ENCODE data around the gene CPD.
"Not testable (repeated sequence)": the region's sequence is repeated elsewhere in the genome, so short reads cannot be mapped to it uniquely, and the experiment has no call there.

The CPD gene

DNA sequence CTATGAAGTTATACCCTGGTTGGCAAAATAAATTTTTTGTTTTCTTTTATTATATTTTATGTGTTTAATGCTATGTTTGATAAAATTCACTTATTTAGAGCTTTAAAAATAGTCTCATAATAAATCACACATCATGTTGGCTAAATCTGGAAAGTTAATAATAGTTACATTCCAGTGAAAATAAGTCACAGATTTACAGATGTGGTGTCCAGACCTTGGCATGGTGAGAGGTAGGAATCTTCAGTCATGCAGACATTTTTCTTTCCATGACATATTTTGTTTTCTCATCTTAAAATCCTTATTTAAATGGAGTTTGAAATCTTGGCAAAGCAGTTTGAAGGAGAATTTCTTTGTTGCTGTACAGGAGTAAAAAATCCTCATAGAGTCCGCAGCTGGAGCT, 50.4 kb downstream of the CPD start:
- DNase-seq (ENCODE audit: low spot score) = peak; percentile 25

DNA sequence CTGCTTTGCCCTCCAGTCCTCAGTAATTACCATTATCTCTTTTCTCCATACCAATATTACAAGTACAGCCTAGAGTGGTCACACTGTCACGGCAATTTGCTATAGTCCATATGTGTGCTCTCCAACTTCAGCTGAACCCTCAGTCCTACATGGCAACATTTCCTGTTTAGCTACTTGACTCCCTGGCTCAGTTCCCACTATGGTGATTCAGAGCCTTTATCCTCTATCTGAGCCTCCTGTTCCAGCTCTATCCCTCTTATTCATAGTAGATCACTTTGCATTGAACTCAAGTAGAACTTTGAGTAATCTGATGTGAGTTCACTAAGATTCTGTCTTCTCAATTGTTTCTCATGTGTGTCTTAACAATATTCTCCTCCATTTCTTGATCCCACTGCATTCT, 54.8 kb downstream of the CPD start:
- peak; percentile 40 for DNase-seq (ENCODE audit: low spot score)

GRCh38 chr17:30436729-30437128, 58.0 kb downstream of the CPD start:
- no peak for DNase-seq (ENCODE audit: low spot score)

GRCh38 chr17:30443721-30444120, 65.0 kb downstream of the CPD start:
- no peak for DNase-seq (ENCODE audit: low spot score)

DNA sequence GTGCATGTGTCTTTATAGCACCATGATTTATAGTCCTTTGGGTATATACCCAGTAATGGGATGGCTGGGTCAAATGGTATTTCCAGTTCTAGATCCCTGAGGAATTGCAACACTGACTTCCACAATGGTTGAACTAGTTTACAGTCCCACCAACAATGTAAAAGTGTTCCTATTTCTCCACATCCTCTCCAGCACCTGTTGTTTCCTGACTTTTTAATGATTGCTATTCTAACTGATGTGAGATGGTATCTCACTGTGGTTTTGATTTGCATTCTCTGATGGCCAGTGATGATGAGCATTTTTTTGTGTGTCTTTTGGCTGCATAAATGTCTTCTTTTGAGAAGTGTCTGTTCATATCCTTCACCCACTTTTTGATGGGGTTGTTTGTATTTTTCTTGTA, 67.9 kb downstream of the CPD start:
- not testable (repeated sequence) for DNase-seq (ENCODE audit: low spot score)

- DNase-seq (ENCODE audit: low spot score) = no peak
Observed at GRCh38 chr17:30449480-30449879, 70.8 kb downstream of the CPD start.

GRCh38 chr17:30450125-30451027, 71.6 kb downstream of the CPD start:
- no peak for DNase-seq (ENCODE audit: low spot score)

GRCh38 chr17:30454635-30455034, 75.9 kb downstream of the CPD start:
- no peak for DNase-seq (ENCODE audit: low spot score)

GRCh38 chr17:30458371-30458770, 79.6 kb downstream of the CPD start:
- no peak for DNase-seq (ENCODE audit: low spot score)

DNA sequence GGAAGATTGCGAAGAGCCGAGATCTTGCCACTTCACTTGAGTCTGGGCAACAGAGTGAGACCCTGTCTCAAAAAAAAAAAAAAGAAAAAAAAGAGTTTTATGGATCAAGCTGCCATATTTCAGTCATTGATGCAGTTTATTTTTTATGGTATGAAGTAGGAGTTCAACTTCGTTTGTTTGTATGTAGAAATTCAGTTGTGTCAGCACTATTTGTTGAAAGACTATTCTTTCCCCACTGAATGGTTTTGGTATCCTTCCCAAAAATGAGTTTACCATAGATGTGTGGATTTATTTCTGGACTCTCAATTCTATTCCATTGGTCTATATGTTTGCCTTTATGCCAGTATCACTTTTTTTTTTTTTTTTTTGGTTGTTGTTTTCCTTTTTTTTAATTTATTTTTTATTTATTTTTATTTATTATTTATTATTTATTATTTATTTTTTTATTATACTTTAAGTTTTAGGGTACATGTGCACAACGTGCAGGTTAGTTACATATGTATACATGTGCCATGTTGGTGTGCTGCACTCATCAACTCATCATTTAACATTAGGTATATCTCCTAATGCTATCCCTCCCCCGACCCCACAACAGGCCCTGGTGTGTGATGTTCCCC, 80.2 kb downstream of the CPD start:
- not testable (repeated sequence) for DNase-seq (ENCODE audit: low spot score)

- DNase-seq (ENCODE audit: low spot score) = no peak
Observed at GRCh38 chr17:30468465-30468864, 89.7 kb downstream of the CPD start.

GRCh38 chr17:30472238-30472890, 93.6 kb downstream of the CPD start:
- DNase-seq (ENCODE audit: low spot score) = no peak

- DNase-seq (ENCODE audit: low spot score) = no peak
Observed at GRCh38 chr17:30475206-30475605, 96.5 kb downstream of the CPD start.

- no peak for DNase-seq (ENCODE audit: low spot score)
Observed at GRCh38 chr17:30476726-30477082, 98.0 kb downstream of the CPD start.

GRCh38 chr17:30477083-30477773, 98.5 kb downstream of the CPD start, which contains the start of gene GOSR1:
TSS of gene GOSR1 (plus strand) at chr17:30477408. CDS start at chr17:30477434, 26 bp downstream.
- DNase-seq (ENCODE audit: low spot score) = peak; percentile 88

GRCh38 chr17:30477774-30478115, 99.0 kb downstream of the CPD start:
- peak; percentile 43 for DNase-seq (ENCODE audit: low spot score)

DNA sequence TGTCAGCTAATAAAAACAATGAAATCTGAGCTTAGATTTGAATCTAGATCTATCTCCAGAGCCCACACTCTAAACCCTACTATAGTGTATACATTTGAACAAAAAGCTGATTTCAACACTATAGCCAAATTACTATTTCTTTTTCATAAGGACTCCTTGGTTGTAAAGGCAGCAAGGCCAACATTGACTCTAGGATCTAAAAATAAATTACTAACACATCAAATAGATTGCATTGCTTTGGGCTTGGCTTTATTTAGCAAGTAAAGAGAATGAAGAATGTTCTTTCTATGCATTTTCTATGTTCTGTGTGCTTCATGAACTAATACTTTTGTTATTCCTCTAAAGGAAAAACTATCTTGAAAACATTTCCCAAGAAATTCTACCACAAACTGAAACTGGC, 103.8 kb downstream of the CPD start:
- DNase-seq (ENCODE audit: low spot score) = no peak

DNA sequence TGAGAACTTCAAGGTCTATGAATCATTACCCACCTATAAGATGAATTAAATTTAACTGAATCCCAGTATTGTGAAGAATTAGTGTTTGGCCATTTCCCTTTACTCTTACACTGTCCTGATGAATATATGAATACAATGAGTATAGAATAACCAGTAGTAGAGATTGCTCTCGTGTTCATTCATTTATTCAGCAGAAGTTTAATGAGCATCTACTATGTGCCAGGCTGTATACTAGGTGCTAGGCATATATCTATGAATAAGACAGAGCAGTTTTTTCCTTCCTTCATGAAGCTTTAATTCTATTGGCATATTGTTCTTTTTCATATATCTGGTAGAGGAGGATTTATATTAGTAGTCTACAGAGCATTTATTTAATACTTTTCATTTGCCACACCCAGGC, 104.4 kb downstream of the CPD start:
- DNase-seq (ENCODE audit: low spot score) = no peak

DNA sequence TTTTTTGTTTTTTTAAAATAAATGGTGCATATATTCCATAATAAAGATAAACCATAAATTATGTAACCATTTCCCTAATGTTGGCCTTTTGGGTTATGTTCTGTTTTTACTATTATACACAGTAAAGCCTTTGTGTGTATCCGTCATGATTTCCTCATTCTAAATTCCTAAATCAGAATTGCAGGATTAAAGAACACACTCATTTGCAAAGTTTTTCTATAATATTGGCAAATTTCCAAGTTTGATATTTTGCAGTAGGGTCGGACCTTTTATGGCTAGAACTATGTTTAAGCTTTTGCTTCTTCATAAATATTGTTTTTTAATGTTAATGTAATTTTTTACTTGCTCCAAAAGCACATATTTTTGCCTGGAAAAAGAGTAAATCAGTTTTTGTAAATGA, 115.1 kb downstream of the CPD start:
- no peak for DNase-seq (ENCODE audit: low spot score)

GRCh38 chr17:30495586-30495985, 116.9 kb downstream of the CPD start:
- DNase-seq (ENCODE audit: low spot score) = no peak

GRCh38 chr17:30503558-30503957, 124.8 kb downstream of the CPD start:
- no peak for DNase-seq (ENCODE audit: low spot score)

DNA sequence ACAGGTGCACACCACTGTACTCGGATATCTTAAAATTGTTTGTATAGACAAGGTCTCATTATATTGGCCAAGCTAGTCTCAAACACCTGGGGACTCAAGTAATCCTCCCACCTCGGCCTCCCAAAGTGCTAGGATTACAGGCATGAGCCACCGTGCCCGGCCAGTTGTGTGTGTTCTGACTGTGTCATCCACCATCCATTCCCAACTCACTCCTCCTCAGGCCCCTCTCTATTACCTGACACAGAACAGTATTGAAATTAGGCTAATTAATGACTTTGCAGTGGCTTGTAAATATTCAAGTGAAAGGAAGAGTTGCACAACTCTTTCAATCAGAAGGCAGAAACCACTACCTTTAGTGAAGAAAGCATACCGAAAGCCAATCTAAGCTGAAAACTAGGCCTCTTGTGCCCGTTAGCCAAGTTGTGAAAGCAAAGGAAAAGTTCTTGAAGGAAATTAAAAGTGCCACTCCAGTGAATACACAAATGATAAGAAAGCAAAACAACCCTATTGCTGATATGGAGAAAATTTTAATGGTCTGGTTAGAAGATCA, 127.2 kb downstream of the CPD start:
- no peak for DNase-seq (ENCODE audit: low spot score)

Measured in hepatic stellate cell (primary cell).